Testis (tissue), 2 donors: Measurements from ENCODE around the gene EIF4EBP3.

Experiments used
- POLR2A ChIP-seq: fragments of 450-650 bp; IDR thresholded peaks from one replicate; pipeline ENCODE4 v1.6.1; 2017; ENCODE audit warnings: antibody characterized with exemption, mild to moderate bottlenecking, moderate library complexity
- TF ChIP-seq, protein P1 (sequence below), 3 experiments: fragments of 450-650 bp in 2 of 3; fragments of 200-600 bp in 1 of 3; sonication (generic) in 1 of 3; IDR thresholded peaks; one replicate each; pipeline ENCODE4 v1.5.1; 2016 to 2019; ENCODE audit warnings: antibody characterized with exemption in 3 of 3, mild to moderate bottlenecking in 2 of 3, moderate library complexity in 1 of 3

GRCh38 chr5:140558542-140558941, 11.1 kb downstream of the EIF4EBP3 start:
- TF ChIP-seq, protein P1, sequence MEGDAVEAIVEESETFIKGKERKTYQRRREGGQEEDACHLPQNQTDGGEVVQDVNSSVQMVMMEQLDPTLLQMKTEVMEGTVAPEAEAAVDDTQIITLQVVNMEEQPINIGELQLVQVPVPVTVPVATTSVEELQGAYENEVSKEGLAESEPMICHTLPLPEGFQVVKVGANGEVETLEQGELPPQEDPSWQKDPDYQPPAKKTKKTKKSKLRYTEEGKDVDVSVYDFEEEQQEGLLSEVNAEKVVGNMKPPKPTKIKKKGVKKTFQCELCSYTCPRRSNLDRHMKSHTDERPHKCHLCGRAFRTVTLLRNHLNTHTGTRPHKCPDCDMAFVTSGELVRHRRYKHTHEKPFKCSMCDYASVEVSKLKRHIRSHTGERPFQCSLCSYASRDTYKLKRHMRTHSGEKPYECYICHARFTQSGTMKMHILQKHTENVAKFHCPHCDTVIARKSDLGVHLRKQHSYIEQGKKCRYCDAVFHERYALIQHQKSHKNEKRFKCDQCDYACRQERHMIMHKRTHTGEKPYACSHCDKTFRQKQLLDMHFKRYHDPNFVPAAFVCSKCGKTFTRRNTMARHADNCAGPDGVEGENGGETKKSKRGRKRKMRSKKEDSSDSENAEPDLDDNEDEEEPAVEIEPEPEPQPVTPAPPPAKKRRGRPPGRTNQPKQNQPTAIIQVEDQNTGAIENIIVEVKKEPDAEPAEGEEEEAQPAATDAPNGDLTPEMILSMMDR (IDR thresholded peaks at IDR 0.05), result no peak
- TF ChIP-seq POLR2A, result no peak
